AG09309 (cell line): ENCODE data around the gene AP1M2.

Experiments
- DNase-seq: peaks from one replicate; pipeline ENCODE4 v3.0.0-alpha.2; 2010; ENCODE audit warnings: low read depth
- H3K4me3 ChIP-seq: 2 replicates; pipeline ENCODE4 v1.5.1; 2011; ENCODE audit warnings: mild to moderate bottlenecking, low read depth, low read length, moderate library complexity; ENCODE audit not compliant: control insufficient read depth
- TF ChIP-seq, protein P1 (sequence below): IDR thresholded peaks from 2 replicates; pipeline ENCODE4 v1.5.1; 2011; ENCODE audit warnings: mild to moderate bottlenecking, low read depth, low read length, inconsistent platforms; ENCODE audit not compliant: insufficient read depth, control insufficient read depth; ENCODE audit errors: missing control alignments

Gene AP1M2

DNA sequence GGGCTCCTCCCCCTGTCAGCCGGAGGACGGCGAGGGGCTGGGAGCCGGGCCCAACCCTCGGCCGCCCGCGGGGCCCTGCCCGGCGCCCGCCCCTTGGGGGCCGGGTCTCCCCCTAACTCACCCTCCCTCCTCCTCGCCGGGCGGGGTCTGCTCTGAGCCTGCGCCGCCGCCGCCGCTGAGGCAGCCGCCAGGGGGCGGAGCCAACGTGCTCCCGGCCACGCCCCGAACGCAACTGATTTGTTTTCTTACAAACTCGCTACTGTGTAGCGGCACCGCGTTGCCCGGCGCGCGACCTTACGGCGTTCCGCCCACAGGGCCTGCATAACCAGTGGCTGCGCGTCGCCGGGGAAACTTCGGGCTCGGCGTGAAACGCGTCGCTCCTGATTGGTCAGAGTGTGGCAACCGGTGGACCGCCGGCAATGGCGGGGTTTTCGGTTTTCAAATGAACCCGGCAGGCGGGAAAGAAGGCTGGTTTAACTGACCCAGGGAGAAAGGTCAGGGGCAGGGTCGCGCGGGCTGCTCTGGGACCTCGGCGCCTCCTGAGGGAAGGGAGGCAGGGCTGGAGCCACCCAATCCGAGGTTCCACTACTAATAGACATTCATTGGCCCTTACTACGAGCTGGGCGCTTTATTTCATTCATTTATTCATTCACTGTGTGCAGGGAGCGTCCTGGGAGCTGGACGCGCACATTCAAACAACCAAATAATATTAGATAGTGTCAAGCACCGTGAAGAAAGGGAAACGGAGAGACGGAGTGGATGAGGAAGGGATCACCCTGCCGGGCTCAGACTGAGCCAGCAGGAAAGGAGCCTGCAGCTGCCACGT lies 18.1 kb downstream of the AP1M2 start, which contains the start of gene CDKN2D:
TSS of gene CDKN2D (minus strand) at position 154 of the 826 bp plus-strand sequence. CDS start 326 bp downstream, outside the sequence.
- TF ChIP-seq, protein P1, sequence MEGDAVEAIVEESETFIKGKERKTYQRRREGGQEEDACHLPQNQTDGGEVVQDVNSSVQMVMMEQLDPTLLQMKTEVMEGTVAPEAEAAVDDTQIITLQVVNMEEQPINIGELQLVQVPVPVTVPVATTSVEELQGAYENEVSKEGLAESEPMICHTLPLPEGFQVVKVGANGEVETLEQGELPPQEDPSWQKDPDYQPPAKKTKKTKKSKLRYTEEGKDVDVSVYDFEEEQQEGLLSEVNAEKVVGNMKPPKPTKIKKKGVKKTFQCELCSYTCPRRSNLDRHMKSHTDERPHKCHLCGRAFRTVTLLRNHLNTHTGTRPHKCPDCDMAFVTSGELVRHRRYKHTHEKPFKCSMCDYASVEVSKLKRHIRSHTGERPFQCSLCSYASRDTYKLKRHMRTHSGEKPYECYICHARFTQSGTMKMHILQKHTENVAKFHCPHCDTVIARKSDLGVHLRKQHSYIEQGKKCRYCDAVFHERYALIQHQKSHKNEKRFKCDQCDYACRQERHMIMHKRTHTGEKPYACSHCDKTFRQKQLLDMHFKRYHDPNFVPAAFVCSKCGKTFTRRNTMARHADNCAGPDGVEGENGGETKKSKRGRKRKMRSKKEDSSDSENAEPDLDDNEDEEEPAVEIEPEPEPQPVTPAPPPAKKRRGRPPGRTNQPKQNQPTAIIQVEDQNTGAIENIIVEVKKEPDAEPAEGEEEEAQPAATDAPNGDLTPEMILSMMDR: peak; percentile 3
- DNase-seq: peak; percentile 96

DNA sequence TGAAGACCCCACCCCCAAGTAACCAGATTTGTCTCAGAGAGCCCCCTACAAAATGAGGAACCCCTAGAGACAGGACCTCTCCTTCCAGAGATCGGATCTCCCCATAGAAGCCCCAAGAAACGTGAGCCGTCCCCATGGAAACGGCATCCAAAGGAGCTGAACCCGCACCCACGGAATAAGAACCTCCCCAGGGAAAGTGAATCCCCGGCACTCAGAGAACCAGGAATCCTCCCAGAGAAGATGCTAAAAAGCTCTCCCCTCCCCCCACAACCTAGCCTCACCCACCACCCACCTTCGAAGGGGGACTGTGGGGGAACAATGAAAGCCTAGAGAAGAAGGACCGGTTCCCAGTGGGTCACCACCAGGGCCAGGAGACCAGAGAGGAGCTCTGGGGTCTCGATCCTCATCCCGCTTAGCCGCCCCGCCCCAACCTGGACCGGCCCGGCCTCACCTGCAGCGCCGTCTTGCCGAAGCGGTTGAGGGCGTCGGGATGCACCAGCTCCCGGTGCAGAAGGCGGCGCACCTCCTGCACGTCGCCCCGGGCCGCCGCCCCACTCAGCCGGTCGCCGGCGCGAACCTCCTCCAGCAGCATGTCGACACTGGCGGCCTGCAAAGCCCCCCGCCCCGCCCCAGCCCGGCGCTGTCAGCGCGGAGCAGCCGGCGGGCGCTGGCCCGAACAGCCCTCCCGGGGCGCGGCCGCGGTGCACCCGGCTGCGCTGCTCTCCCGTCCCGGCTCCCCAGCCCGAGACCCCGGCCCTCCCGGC lies 18.9 kb downstream of the AP1M2 start:
- peak overlapping the region; percentile 50 for H3K4me3 ChIP-seq
- TF ChIP-seq, protein P1: no peak
- DNase-seq: no peak

More for the DNA sequence above, 18.1 kb downstream of the AP1M2 start, which contains the start of gene CDKN2D:
- peak within 1 kb of the TSS; percentile 59 for H3K4me3 ChIP-seq

DNA sequence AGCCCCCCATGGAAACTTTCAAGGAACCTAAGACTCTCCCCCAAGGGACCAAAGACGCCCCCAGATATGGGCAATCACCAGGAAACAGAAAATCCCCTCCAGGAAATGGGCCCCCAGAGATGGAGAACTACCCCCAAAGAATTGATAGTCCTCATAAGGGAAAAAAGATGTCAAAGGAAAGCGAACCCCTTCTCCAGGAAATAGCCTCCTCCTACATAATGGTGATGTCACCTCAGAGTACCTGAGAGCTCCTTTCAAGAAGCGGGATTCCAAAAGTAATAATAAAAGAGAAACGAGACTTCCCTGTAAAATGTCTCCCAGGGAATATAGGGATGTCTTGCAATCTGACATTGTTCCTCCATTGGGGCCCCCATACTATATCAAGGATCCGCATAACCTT lies 19.5 kb downstream of the AP1M2 start:
- DNase-seq: no peak
- H3K4me3 ChIP-seq: peak overlapping the region; percentile 50
- TF ChIP-seq, protein P1: no peak

DNA sequence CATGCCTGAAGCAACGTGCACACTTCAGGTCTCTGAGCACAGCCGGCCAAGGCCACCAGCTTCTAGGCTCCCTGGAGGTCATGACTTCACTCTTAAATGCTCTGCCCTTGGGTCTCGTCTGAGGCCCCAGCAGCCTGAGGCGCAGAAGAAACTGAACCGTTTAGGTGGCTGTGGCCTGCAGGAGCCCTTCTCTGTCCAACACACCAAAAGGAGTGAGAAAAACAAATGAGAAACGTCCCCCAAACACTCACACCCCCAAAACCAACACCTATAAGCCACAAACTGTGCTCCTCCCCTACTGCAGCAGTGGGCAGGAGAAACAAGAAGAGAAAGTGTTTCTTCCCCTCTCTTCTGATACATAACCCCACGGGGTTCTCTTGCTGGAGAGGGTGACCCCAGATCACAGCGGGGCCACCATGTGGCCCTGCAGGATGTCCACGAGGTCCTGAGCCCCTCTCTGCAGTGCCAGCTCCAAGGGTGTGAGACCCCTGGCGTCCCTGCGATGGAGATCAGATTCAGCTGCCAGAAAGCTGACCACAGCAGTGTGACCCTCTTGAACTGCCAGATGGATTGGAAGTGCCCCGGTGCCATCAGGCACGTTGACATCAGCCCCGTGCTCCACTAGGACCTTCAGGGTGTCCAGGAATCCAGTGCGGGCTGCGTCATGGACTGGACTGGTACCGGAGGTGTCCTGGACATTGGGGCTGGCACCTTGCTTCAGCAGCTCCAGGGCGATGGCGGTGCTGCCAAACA lies 20.3 kb downstream of the AP1M2 start:
- peak overlapping the region; percentile 99 for H3K4me3 ChIP-seq
- TF ChIP-seq, protein P1: no peak
- no peak for DNase-seq

DNA sequence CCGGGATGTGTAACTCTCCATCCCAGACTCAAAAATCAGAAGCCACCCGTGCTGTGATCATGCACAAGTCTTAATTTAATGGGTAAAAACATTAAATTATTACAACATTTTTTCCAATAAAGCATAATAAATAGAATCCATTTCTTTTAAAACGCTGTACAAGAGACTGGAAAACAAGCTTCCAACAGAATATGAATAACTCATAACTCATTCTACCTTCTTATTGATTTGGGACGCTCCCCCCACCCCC lies 20.8 kb downstream of the AP1M2 start:
- TF ChIP-seq, protein P1: no peak
- H3K4me3 ChIP-seq: peak overlapping the region; percentile 99
- no peak for DNase-seq

DNA sequence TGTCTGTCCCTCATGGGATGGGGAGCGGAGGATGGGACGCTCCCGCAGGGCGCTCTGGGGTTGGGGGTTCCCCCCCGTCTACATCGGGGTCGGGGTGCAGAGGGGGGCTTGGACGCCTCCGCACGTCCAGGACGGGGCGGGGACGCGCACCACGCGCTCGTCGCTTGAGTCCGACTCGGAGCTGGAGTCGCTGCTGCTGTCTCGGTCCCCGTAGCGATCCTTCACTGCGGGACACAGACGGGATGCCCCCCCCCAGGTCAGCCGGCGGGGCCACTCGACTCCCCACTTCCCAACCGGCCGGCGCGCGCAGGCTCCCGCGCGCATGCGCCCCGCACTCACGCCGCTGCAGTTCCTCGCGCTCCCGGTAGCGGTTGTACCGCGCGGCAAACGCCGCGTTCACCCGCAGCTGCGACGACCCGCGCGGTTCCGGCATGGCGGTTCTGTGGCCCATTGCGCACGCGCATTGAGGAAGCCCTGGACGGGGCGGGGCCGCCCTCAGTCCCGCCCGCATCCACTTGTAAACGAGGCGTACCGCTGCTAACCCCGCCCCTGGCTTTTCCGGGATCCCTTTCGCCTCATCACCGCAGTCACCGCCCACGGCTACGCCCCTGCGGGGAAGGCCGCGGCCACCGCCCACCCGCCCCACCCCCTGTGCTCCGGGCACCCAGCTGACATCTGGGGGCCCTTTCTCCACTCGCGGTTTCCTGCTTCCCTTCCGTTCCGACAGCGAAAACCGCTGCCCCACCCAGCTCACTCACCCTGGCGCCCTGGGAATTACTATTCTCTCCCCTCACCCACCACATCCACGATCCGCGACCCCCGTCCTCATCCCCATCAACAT lies 21.3 kb downstream of the AP1M2 start, which contains the start of gene KRI1:
TSS of gene KRI1 (minus strand) at position 444 of the 841 bp plus-strand sequence. CDS start at position 433, 11 bp downstream.
- TF ChIP-seq, protein P1: no peak
- peak; percentile 87 for DNase-seq
- H3K4me3 ChIP-seq: peak within 1 kb of the TSS; percentile 99
